SU-DHL-6 (cell line): Measurements from ENCODE around the gene PHKB.
"Not testable (repeated sequence)": the region's sequence is repeated elsewhere in the genome, so short reads cannot be mapped to it uniquely, and the experiment has no call there.

Source experiments
- CTCF ChIP-seq: fragments of 200-600 bp; sonication (generic); IDR thresholded peaks from one replicate; pipeline ENCODE4 v1.5.1; 2017; ENCODE audit warnings: antibody characterized with exemption, mild to moderate bottlenecking, low read length, moderate library complexity; ENCODE audit not compliant: insufficient read depth, poor library complexity, severe bottlenecking
- EZH2phosphoT487 ChIP-seq: fragments of 200-600 bp; sonication (generic), shearing (Covaris generic); conservative IDR thresholded peaks from 2 replicates; pipeline ENCODE4 v1.6.1; 2018; ENCODE audit warnings: mild to moderate bottlenecking, antibody characterized with exemption, low read length, moderate library complexity, mixed read lengths

GRCh38 chr16:47541135-47541534 is 80.0 kb downstream of the PHKB start:
- not testable (repeated sequence) for TF ChIP-seq CTCF, EZH2phosphoT487
